HEK293 (cell line): ENCODE measurements around the gene GALNT1.

Experiments
- HOXA7 ChIP-seq: sonication (generic); formaldehyde crosslinking; IDR thresholded peaks from 2 replicates; pipeline ENCODE4 v1.8.1; 2022; ENCODE audit warnings: missing genetic modification reagents, borderline replicate concordance
- WT1 ChIP-seq: fragments of 450-650 bp; formaldehyde crosslinking; IDR thresholded peaks from 2 replicates; pipeline ENCODE4 v1.5.1; 2016; ENCODE audit warnings: missing biosample characterization, missing genetic modification characterization
- YY1 ChIP-seq: fragments of 450-650 bp; formaldehyde crosslinking; IDR thresholded peaks from 2 replicates; pipeline ENCODE4 v1.5.1; 2018; ENCODE audit warnings: missing biosample characterization, missing genetic modification characterization
- ZBTB21 ChIP-seq: fragments of 450-650 bp; formaldehyde crosslinking; IDR thresholded peaks from 2 replicates; pipeline ENCODE4 v1.5.1; 2017; ENCODE audit warnings: missing biosample characterization, missing genetic modification characterization
- ZBTB7A ChIP-seq: fragments of 450-650 bp; formaldehyde crosslinking; IDR thresholded peaks from 2 replicates; pipeline ENCODE4 v1.5.1; 2016; ENCODE audit warnings: low read depth, missing biosample characterization, missing genetic modification characterization
- ZNF501 ChIP-seq: fragments of 450-650 bp; formaldehyde crosslinking; IDR thresholded peaks from 2 replicates; pipeline ENCODE4 v1.5.1; 2016; ENCODE audit warnings: missing biosample characterization, missing genetic modification characterization
- ZNF701 ChIP-seq: fragments of 450-650 bp; formaldehyde crosslinking; IDR thresholded peaks from 2 replicates; pipeline ENCODE4 v1.5.1; 2016; ENCODE audit warnings: missing biosample characterization, missing genetic modification characterization
- ZXDB ChIP-seq: fragments of 450-650 bp; formaldehyde crosslinking; IDR thresholded peaks from 2 replicates; pipeline ENCODE4 v1.5.1; 2016; ENCODE audit warnings: missing biosample characterization, missing genetic modification characterization
- TF ChIP-seq, protein P1 (sequence below): fragments of 450-650 bp; formaldehyde crosslinking; IDR thresholded peaks from 2 replicates; pipeline ENCODE4 v1.5.1; 2016; ENCODE audit warnings: missing biosample characterization, missing genetic modification characterization
- TF ChIP-seq, protein P2 (sequence below): sonication (generic); formaldehyde crosslinking; IDR thresholded peaks from 2 replicates; pipeline ENCODE4 v1.8.1; 2022; ENCODE audit warnings: mild to moderate bottlenecking, moderate library complexity, missing genetic modification reagents
- TF ChIP-seq, protein P3 (sequence below): fragments of 450-650 bp; formaldehyde crosslinking; IDR thresholded peaks from 2 replicates; pipeline ENCODE4 v1.5.1; 2016; ENCODE audit warnings: missing biosample characterization, missing genetic modification characterization

DNA sequence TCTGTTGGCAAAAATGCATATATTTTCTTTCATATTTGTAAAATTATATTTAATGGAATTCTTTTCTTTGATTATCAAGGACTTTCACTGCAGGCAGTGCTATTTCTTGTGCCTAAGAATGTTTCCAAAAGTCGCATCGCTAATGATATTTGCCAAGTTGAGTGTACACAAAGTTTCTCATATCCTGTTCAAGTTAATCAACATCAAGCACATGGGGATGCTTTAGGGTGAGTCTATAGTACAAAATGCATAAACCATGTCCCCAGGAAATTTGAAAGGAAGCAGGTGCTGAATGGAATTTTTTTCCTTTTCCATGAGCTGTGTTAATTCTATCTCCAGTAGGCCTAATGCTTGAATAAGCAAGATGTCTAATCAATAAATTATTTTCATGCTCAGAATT is 129.7 kb downstream of the GALNT1 start:
- TF ChIP-seq HOXA7 (CRISPR knock-in tag): no peak
- TF ChIP-seq ZXDB: no peak
- TF ChIP-seq, protein P1, sequence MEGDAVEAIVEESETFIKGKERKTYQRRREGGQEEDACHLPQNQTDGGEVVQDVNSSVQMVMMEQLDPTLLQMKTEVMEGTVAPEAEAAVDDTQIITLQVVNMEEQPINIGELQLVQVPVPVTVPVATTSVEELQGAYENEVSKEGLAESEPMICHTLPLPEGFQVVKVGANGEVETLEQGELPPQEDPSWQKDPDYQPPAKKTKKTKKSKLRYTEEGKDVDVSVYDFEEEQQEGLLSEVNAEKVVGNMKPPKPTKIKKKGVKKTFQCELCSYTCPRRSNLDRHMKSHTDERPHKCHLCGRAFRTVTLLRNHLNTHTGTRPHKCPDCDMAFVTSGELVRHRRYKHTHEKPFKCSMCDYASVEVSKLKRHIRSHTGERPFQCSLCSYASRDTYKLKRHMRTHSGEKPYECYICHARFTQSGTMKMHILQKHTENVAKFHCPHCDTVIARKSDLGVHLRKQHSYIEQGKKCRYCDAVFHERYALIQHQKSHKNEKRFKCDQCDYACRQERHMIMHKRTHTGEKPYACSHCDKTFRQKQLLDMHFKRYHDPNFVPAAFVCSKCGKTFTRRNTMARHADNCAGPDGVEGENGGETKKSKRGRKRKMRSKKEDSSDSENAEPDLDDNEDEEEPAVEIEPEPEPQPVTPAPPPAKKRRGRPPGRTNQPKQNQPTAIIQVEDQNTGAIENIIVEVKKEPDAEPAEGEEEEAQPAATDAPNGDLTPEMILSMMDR (tag by site-specific recombination): no peak
- TF ChIP-seq ZNF501 (tag by site-specific recombination): no peak
- no peak for TF ChIP-seq YY1 (tag by site-specific recombination)
- no peak for TF ChIP-seq ZBTB7A (tag by site-specific recombination)
- TF ChIP-seq, protein P2, sequence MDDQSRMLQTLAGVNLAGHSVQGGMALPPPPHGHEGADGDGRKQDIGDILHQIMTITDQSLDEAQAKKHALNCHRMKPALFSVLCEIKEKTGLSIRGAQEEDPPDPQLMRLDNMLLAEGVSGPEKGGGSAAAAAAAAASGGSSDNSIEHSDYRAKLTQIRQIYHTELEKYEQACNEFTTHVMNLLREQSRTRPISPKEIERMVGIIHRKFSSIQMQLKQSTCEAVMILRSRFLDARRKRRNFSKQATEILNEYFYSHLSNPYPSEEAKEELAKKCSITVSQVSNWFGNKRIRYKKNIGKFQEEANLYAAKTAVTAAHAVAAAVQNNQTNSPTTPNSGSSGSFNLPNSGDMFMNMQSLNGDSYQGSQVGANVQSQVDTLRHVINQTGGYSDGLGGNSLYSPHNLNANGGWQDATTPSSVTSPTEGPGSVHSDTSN (CRISPR knock-in tag): no peak
- no peak for TF ChIP-seq ZBTB21 (tag by site-specific recombination)
- TF ChIP-seq, protein P3, sequence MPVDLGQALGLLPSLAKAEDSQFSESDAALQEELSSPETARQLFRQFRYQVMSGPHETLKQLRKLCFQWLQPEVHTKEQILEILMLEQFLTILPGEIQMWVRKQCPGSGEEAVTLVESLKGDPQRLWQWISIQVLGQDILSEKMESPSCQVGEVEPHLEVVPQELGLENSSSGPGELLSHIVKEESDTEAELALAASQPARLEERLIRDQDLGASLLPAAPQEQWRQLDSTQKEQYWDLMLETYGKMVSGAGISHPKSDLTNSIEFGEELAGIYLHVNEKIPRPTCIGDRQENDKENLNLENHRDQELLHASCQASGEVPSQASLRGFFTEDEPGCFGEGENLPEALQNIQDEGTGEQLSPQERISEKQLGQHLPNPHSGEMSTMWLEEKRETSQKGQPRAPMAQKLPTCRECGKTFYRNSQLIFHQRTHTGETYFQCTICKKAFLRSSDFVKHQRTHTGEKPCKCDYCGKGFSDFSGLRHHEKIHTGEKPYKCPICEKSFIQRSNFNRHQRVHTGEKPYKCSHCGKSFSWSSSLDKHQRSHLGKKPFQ (tag by site-specific recombination): no peak
- TF ChIP-seq WT1 (tag by site-specific recombination): no peak
- no peak for TF ChIP-seq ZNF701 (tag by site-specific recombination)
